HepG2 (cell line): ENCODE results near the gene GNAI2. TPM values are rescaled to one million over a fixed set of nuclear protein-coding genes. Genes with fewer than 3 reads are reported as not detected.

Experiments used
- CCAR2 ChIP-seq: fragments of 200-400 bp; formaldehyde crosslinking; optimal IDR thresholded peaks from 2 replicates; pipeline ENCODE3; 2018; ENCODE audit warnings: low read depth, mild to moderate bottlenecking, low read length, moderate library complexity
- EZH2 ChIP-seq: conservative IDR thresholded peaks from 2 replicates; pipeline ENCODE4 v1.6.1; 2012; ENCODE audit warnings: mild to moderate bottlenecking, low read depth, low read length, moderate library complexity
- GRHL1 ChIP-seq: sonication (generic); formaldehyde crosslinking; conservative IDR thresholded peaks from 2 replicates; pipeline ENCODE4 v1.8.0; 2022; ENCODE audit warnings: missing genetic modification reagents
- HDAC1 ChIP-seq: sonication (generic); formaldehyde crosslinking; IDR thresholded peaks from 2 replicates; pipeline ENCODE4 v1.5.1; 2020; ENCODE audit warnings: mild to moderate bottlenecking, missing genetic modification reagents
- HNRNPLL ChIP-seq: fragments of 200-400 bp; formaldehyde crosslinking; IDR thresholded peaks from 2 replicates; pipeline ENCODE4 v1.6.1; 2017; ENCODE audit warnings: mild to moderate bottlenecking, low read depth, low read length; ENCODE audit not compliant: poor library complexity, severe bottlenecking
- ISL2 ChIP-seq: sonication (generic); formaldehyde crosslinking; IDR thresholded peaks from 2 replicates; pipeline ENCODE4 v1.5.0; 2020; ENCODE audit warnings: missing genetic modification reagents
- JARID2 ChIP-seq: sonication (generic); formaldehyde crosslinking; IDR thresholded peaks from 2 replicates; pipeline ENCODE4 v1.8.1; 2023; ENCODE audit warnings: missing genetic modification reagents, inconsistent platforms; ENCODE audit not compliant: insufficient replicate concordance
- KLF12 ChIP-seq: sonication (generic); formaldehyde crosslinking; IDR thresholded peaks from 2 replicates; pipeline ENCODE4 v1.4.0; 2020; ENCODE audit warnings: missing genetic modification reagents, borderline replicate concordance
- MAFK ChIP-seq, 2 experiments: IDR thresholded peaks in 1 of 2; conservative IDR thresholded peaks in 1 of 2; 2 replicates each; pipeline ENCODE4 v1.6.1; 2011; ENCODE audit warnings: improper control_type of control experiment in 2 of 2, low read length in 2 of 2
- MIER3 ChIP-seq: IDR thresholded peaks from 2 replicates; pipeline ENCODE4 v1.6.1; 2016; ENCODE audit warnings: missing compliant biosample characterization, borderline replicate concordance
- NCOA1 ChIP-seq: sonication (generic); formaldehyde crosslinking; IDR thresholded peaks from 2 replicates; pipeline ENCODE4 v1.9.0; 2021; ENCODE audit warnings: missing genetic modification reagents
- RFX3 ChIP-seq: IDR thresholded peaks from 2 replicates; pipeline ENCODE4 v1.6.1; 2016; ENCODE audit warnings: missing biosample characterization, missing genetic modification reagents
- U2AF2 ChIP-seq: fragments of 200-400 bp; formaldehyde crosslinking; IDR thresholded peaks from 2 replicates; pipeline ENCODE4 v1.6.1; 2017; ENCODE audit warnings: low read depth, mild to moderate bottlenecking, low read length
- ZBTB3 ChIP-seq: sonication (generic); formaldehyde crosslinking; IDR thresholded peaks from 2 replicates; pipeline ENCODE4 v1.4.0; 2020; ENCODE audit warnings: low read depth, mild to moderate bottlenecking, moderate library complexity, missing genetic modification reagents, borderline replicate concordance
- ZBTB40 ChIP-seq, 2 experiments: fragments of 450-650 bp in 1 of 2; sonication (generic) in 1 of 2; formaldehyde crosslinking in 1 of 2; IDR thresholded peaks; 2 replicates each; pipeline versions ENCODE4 v1.6.1 to v1.8.0; 2016 to 2022; ENCODE audit warnings: antibody characterized with exemption in 1 of 2, mild to moderate bottlenecking in 1 of 2, missing genetic modification reagents in 1 of 2
- ZNF530 ChIP-seq: sonication (generic); formaldehyde crosslinking; IDR thresholded peaks from 2 replicates; pipeline ENCODE4 v1.5.0; 2020; ENCODE audit warnings: low read depth, mild to moderate bottlenecking, missing genetic modification reagents
- ZNF572 ChIP-seq: sonication (generic); formaldehyde crosslinking; IDR thresholded peaks from 2 replicates; pipeline ENCODE4 v1.5.1; 2020; ENCODE audit warnings: mild to moderate bottlenecking, missing genetic modification reagents
- ZNF691 ChIP-seq: sonication (generic); formaldehyde crosslinking; IDR thresholded peaks from 2 replicates; pipeline ENCODE4 v1.4.0; 2020; ENCODE audit warnings: missing genetic modification reagents, low read depth, mild to moderate bottlenecking, borderline replicate concordance
- polyA plus RNA-seq, 8 experiments: library from polyadenylated mRNA; depleted of rRNA in 3 of 8; stranded (reverse) in 7 of 8; unstranded in 1 of 8; fragments of >200 nt; fragmentation: Illumina TruSeq in 4 of 8; extraction: Trizol in 4 of 8; gene quantifications; 2 replicates each; pipeline versions ENCODE4 v1.2.1 to v1.2.3, GENCODE V29; 2011 to 2016; ENCODE audit warnings: low read depth in 4 of 8, missing spikeins in 1 of 8, mixed read lengths in 1 of 8; ENCODE audit not compliant: insufficient read depth in 1 of 8
- total RNA-seq, 5 experiments: library from RNA; depleted of rRNA; stranded (reverse); fragments of >200 nt; fragmentation: Illumina TruSeq; extraction: Trizol; gene quantifications; 2 replicates each; pipeline ENCODE4 v1.2.3, GENCODE V29; 2016; ENCODE audit warnings: low read depth in 1 of 5

The GNAI2 gene
- total and polyA plus RNA-seq, 2 of the 13 experiments (the other 11 are each of a cell fraction or from before 2014, with no cell fraction given): 51.1 to 66.2 TPM

- no peak for TF ChIP-seq JARID2 (CRISPR knock-in tag)
- TF ChIP-seq U2AF2: no peak
- no peak for TF ChIP-seq ZNF572 (CRISPR knock-in tag)
- TF ChIP-seq KLF12 (CRISPR knock-in tag): no peak
- TF ChIP-seq HDAC1 (CRISPR knock-in tag): peak; percentile 11; the same call in 1 of the 2 replicates
- no peak for TF ChIP-seq ZBTB40 (IDR thresholded peaks at IDR 0.05)
- TF ChIP-seq ZBTB40 (CRISPR knock-in tag; IDR thresholded peaks at IDR 0.05): 0 out of 2 replicates have a peak, but pooled peaks have one; percentile 14
- no peak for TF ChIP-seq RFX3 (CRISPR knock-in tag)
- TF ChIP-seq MIER3: no peak
- TF ChIP-seq CCAR2: no peak
- TF ChIP-seq ZNF530 (CRISPR knock-in tag): no peak
- TF ChIP-seq ZNF691: no peak
- no peak for TF ChIP-seq MAFK (conservative IDR thresholded peaks at IDR 0.05 in 1 of 2, IDR thresholded peaks at IDR 0.05 in 1 of 2; ENCODE audit: low read length in 2 of 2)
- no peak for TF ChIP-seq ZBTB3
- TF ChIP-seq NCOA1 (CRISPR knock-in tag): no peak
- TF ChIP-seq GRHL1: no peak
- TF ChIP-seq HNRNPLL: no peak
- no peak for TF ChIP-seq EZH2
- 0 out of 2 replicates have a peak, but pooled peaks have one; percentile 7 for TF ChIP-seq ISL2
Observed at GRCh38 chr3:50264964-50265485, 29.0 kb downstream of the GNAI2 start (continued).
